Measurements from ENCODE around the gene ZNF747. TPM values are rescaled to one million over a fixed set of nuclear protein-coding genes. Genes with fewer than 3 reads are reported as not detected.

The ZNF747 gene
- total RNA-seq, 4 donors from 2014 or later = 7.8 to 12.1 (median 10.1) TPM

GRCh38 chr16:30555315-30556124, 20.9 kb upstream of the ZNF747 start:
- TF ChIP-seq CTCF (IDR thresholded peaks at IDR 0.05; ENCODE audit: low read depth) = no peak

- no peak for TF ChIP-seq CTCF (IDR thresholded peaks at IDR 0.05; ENCODE audit: low read depth)
Measured at GRCh38 chr16:30554557-30555314, 20.1 kb upstream of the ZNF747 start.

- TF ChIP-seq CTCF (IDR thresholded peaks at IDR 0.05; ENCODE audit: low read depth) = no peak
Measured at GRCh38 chr16:30553393-30553899, 18.8 kb upstream of the ZNF747 start.

- TF ChIP-seq CTCF (IDR thresholded peaks at IDR 0.05; ENCODE audit: low read depth) = no peak
Measured at GRCh38 chr16:30552956-30553355, 18.3 kb upstream of the ZNF747 start.

- no peak for TF ChIP-seq CTCF (IDR thresholded peaks at IDR 0.05; ENCODE audit: low read depth)
Measured at GRCh38 chr16:30551781-30552180, 17.1 kb upstream of the ZNF747 start.

- no peak for TF ChIP-seq CTCF (IDR thresholded peaks at IDR 0.05; ENCODE audit: low read depth)
Measured at GRCh38 chr16:30548416-30549253, 14.0 kb upstream of the ZNF747 start.

All from subcutaneous adipose tissue (tissue), 4 donors.